ENCODE data around the gene GH1. TPM values are rescaled to one million over a fixed set of nuclear protein-coding genes. Genes with fewer than 3 reads are reported as not detected.
"Not testable (repeated sequence)": the region's sequence is repeated elsewhere in the genome, so short reads cannot be mapped to it uniquely, and the experiment has no call there.

The GH1 gene
- polyA plus RNA-seq, 3 donors, result not detected

GRCh38 chr17:63928172-63928666 lies 9.6 kb upstream of the GH1 start:
- no peak for DNase-seq (ENCODE audit: low read depth in 3 of 3, low spot score in 2 of 3)

GRCh38 chr17:63927464-63928171 lies 9.0 kb upstream of the GH1 start:
- DNase-seq (ENCODE audit: low read depth in 3 of 3, low spot score in 2 of 3), result no peak

GRCh38 chr17:63926164-63926563 lies 7.5 kb upstream of the GH1 start:
- DNase-seq (ENCODE audit: low read depth in 3 of 3, low spot score in 2 of 3), result no peak

GRCh38 chr17:63925615-63926014 lies 7.0 kb upstream of the GH1 start:
- no peak for DNase-seq (ENCODE audit: low read depth in 3 of 3, low spot score in 2 of 3)

GRCh38 chr17:63922402-63922801 lies 3.8 kb upstream of the GH1 start:
- not testable (repeated sequence) for DNase-seq (ENCODE audit: low read depth in 3 of 3, low spot score in 2 of 3)

- DNase-seq (ENCODE audit: low read depth in 3 of 3, low spot score in 2 of 3), result not testable (repeated sequence)
These were observed 2.1 kb upstream of the GH1 start for GRCh38 chr17:63920779-63921178.

- DNase-seq (ENCODE audit: low read depth in 3 of 3, low spot score in 2 of 3), result not testable (repeated sequence)
These were observed 1.4 kb upstream of the GH1 start for GRCh38 chr17:63920050-63920449.

GRCh38 chr17:63919311-63919723 lies 678 bp upstream of the GH1 start:
- peak in 1 of 3 donors; percentile 23 for DNase-seq (ENCODE audit: low read depth in 3 of 3, low spot score in 2 of 3)

GRCh38 chr17:63918305-63918704 lies 334 bp downstream of the GH1 start:
- no peak for DNase-seq (ENCODE audit: low read depth in 3 of 3, low spot score in 2 of 3)

- DNase-seq (ENCODE audit: low read depth in 3 of 3, low spot score in 2 of 3), result no peak
These were observed 993 bp downstream of the GH1 start for GRCh38 chr17:63917646-63918045.

GRCh38 chr17:63917206-63917605 lies 1.4 kb downstream of the GH1 start:
- not testable (repeated sequence) for DNase-seq (ENCODE audit: low read depth in 3 of 3, low spot score in 2 of 3)

- DNase-seq (ENCODE audit: low read depth in 3 of 3, low spot score in 2 of 3), result no peak
These were observed 2.0 kb downstream of the GH1 start for GRCh38 chr17:63916566-63917185.

GRCh38 chr17:63915753-63916152 lies 2.9 kb downstream of the GH1 start:
- not testable (repeated sequence) for DNase-seq (ENCODE audit: low read depth in 3 of 3, low spot score in 2 of 3)

- no peak for DNase-seq (ENCODE audit: low read depth in 3 of 3, low spot score in 2 of 3)
These were observed 4.2 kb downstream of the GH1 start for GRCh38 chr17:63914471-63914870.

GRCh38 chr17:63911657-63912100 lies 7.0 kb downstream of the GH1 start:
- DNase-seq (ENCODE audit: low read depth in 3 of 3, low spot score in 2 of 3), result no peak

GRCh38 chr17:63911041-63911635 lies 7.5 kb downstream of the GH1 start, which contains the start of gene CSHL1:
CSHL1 (minus strand) TSS chr17:63911258; CDS start chr17:63911196, 62 bp downstream.
- DNase-seq (ENCODE audit: low read depth in 3 of 3, low spot score in 2 of 3), result no peak

GRCh38 chr17:63910096-63910495 lies 8.5 kb downstream of the GH1 start:
- no peak for DNase-seq (ENCODE audit: low read depth in 3 of 3, low spot score in 2 of 3)

- not testable (repeated sequence) for DNase-seq (ENCODE audit: low read depth in 3 of 3, low spot score in 2 of 3)
These were observed 9.1 kb downstream of the GH1 start for GRCh38 chr17:63909586-63909985.

- DNase-seq (ENCODE audit: low read depth in 3 of 3, low spot score in 2 of 3), result not testable (repeated sequence)
These were observed 11.4 kb downstream of the GH1 start for GRCh38 chr17:63907161-63907778.

GRCh38 chr17:63904796-63905195 lies 13.8 kb downstream of the GH1 start:
- DNase-seq (ENCODE audit: low read depth in 3 of 3, low spot score in 2 of 3), result not testable (repeated sequence)

- not testable (repeated sequence) for DNase-seq (ENCODE audit: low read depth in 3 of 3, low spot score in 2 of 3)
These were observed 14.8 kb downstream of the GH1 start for GRCh38 chr17:63903787-63904201.
